Transverse colon (tissue), 3 donors: ENCODE results near the gene MLLT10.

Source experiments
- CTCF ChIP-seq, 5 experiments: fragments of 200-600 bp in 3 of 5; fragments of 450-650 bp in 2 of 5; sonication (generic) in 3 of 5; IDR thresholded peaks; 1 replicate in 2 of 5; 2 replicates in 3 of 5; pipeline ENCODE4 v1.5.1; 2016 to 2017; ENCODE audit warnings: antibody characterized with exemption in 5 of 5, inconsistent platforms in 3 of 5, mild to moderate bottlenecking in 2 of 5, moderate library complexity in 1 of 5
- POLR2A ChIP-seq: fragments of 450-650 bp; IDR thresholded peaks from one replicate; pipeline ENCODE4 v1.6.1; 2016; ENCODE audit warnings: antibody characterized with exemption, mild to moderate bottlenecking, moderate library complexity

GRCh38 chr10:21688009-21688332 lies 153.9 kb downstream of the MLLT10 start:
- TF ChIP-seq POLR2A, result no peak
- no peak for TF ChIP-seq CTCF (IDR thresholded peaks at IDR 0.05)
